ENCODE data around the gene AKAP6. TPM values are rescaled to one million over a fixed set of nuclear protein-coding genes. Genes with fewer than 3 reads are reported as not detected.

AKAP6 gene
- total and polyA plus RNA-seq, 2 experiments from 2014 or later, result 0.38 to 0.42 TPM

GRCh38 chr14:32354716-32355115 is 25.6 kb downstream of the AKAP6 start (continued):
- TF ChIP-seq ZNF462 (CRISPR knock-in tag; IDR thresholded peaks at IDR 0.05), result no peak
- TF ChIP-seq ZNF114 (CRISPR knock-in tag; IDR thresholded peaks at IDR 0.05), result no peak
- TF ChIP-seq NANOG (IDR thresholded peaks at IDR 0.05; ENCODE audit: borderline replicate concordance), result no peak
- TF ChIP-seq EZH2 (IDR thresholded peaks at IDR 0.05; ENCODE audit: low read depth, unreplicated experiment), result no peak
- TF ChIP-seq ETS1 (IDR thresholded peaks at IDR 0.05), result no peak

DNA sequence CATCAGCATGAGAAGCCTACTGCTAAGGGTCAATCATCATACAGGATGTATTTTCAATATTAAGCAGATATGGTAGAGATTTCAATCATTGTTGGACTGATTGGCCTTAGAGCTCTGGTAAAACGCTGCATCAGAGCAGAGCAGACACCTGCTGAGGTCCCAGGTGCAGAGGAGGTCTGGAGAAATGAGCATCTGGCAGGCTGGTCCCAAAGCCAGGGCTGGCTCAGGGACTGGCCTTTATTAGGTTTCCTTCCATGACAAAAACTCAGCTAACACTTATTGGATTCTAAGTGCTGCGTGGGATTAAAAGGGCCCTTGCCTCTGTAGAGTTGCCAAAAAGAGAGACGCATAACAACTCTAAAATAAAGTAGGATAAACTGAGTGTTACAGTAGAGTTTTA is 29.7 kb downstream of the AKAP6 start:
- H3K27me3 ChIP-seq (ENCODE audit: insufficient read depth), result no peaks in the 10 kb centered on the region
- H3K27ac ChIP-seq (ENCODE audit: low read depth), result no peak overlapping the region
- Mint-ChIP-seq H3K27me3 (ENCODE audit: insufficient read depth, low read depth, poor library complexity) (peaks cover 2% of the 10 kb centered on the region), H3K4me3 (no peak overlapping the region), H3K9me3 (no peaks in the 10 kb centered on the region; the same call in 2 of the 3 replicates), H3K4me1 (peaks cover 19% of the 10 kb centered on the region), H3K27ac (no peak overlapping the region), H3K36me3 (ENCODE audit: low read depth) (no peaks in the 10 kb centered on the region)
- no peaks in the 10 kb centered on the region for H3F3A ChIP-seq (replicated peaks; ENCODE audit: low read depth)
- no peaks in the 10 kb centered on the region for H3K9me2 ChIP-seq (ENCODE audit: insufficient read depth)
- no peak overlapping the region for H2AFZ ChIP-seq
- no peaks in the 10 kb centered on the region for H4K20me1 ChIP-seq (replicated peaks; ENCODE audit: insufficient read depth)
- H3K4me1 ChIP-seq (ENCODE audit: insufficient read depth), result peaks cover 5% of the 10 kb centered on the region
- H3K4me2 ChIP-seq, result no peak overlapping the region
- no peaks in the 10 kb centered on the region for H3K79me2 ChIP-seq (replicated peaks; ENCODE audit: insufficient read depth)
- H3K36me3 ChIP-seq (ENCODE audit: insufficient read depth), result no peaks in the 10 kb centered on the region
- H3K4me3 ChIP-seq, result no peak overlapping the region
- peak; percentile 79 for ATAC-seq
- DNase-seq (ENCODE audit: low spot score), result peak; percentile 22
- TF ChIP-seq ZNF462 (CRISPR knock-in tag; IDR thresholded peaks at IDR 0.05), result peak; percentile 44; the same call in 1 of the 2 replicates

All from GM23338 (cell line).